Naive thymus-derived CD8-positive, alpha-beta T cell (primary cell): ENCODE measurements around the gene TGIF2. TPM values are rescaled to one million over a fixed set of nuclear protein-coding genes. Genes with fewer than 3 reads are reported as not detected.
"Not testable (repeated sequence)": the region's sequence is repeated elsewhere in the genome, so short reads cannot be mapped to it uniquely, and the experiment has no call there.

ENCODE experiments used
- ATAC-seq, 2 donors: fragments of 150-1000 bp; cut with Tn5 transposase in 1 of 2; sonication (Bioruptor Pico), chemical (Tn5 transposase) in 1 of 2; 1 replicate in 1 of 2; 2 replicates in 1 of 2; pipeline ENCODE4 v1.10.0; 2021; ENCODE audit warnings: mild to moderate bottlenecking in 2 of 2, moderate library complexity in 2 of 2
- POLR2A ChIA-PET: fragments of 350-600 bp; sonication (Branson Sonifier 250); formaldehyde crosslinking; loops from one replicate; lab custom pipeline; 2021; ENCODE audit warnings: antibody characterized with exemption; lab: Charles Lee
- DNase-seq, 10 donors: peaks; one replicate each; pipeline versions ENCODE4 v3.0.0 to v3.0.0-alpha.2; 2020 to 2022
- H3K27ac Mint-ChIP-seq, 10 donors: one replicate each; pipeline ENCODE4 v1.8.0; 2020 to 2022; ENCODE audit warnings: mild to moderate bottlenecking in 10 of 10, mixed read lengths in 10 of 10, moderate library complexity in 4 of 10, inconsistent platforms in 1 of 10
- H3K27me3 Mint-ChIP-seq, 5 donors: one replicate each; pipeline ENCODE4 v1.8.0; 2021 to 2022; ENCODE audit warnings: mixed read lengths in 5 of 5
- H3K36me3 Mint-ChIP-seq, 3 donors: one replicate each; pipeline ENCODE4 v1.8.0; 2020 to 2022; ENCODE audit warnings: mixed read lengths in 3 of 3, mild to moderate bottlenecking in 2 of 3, inconsistent platforms in 1 of 3
- H3K4me1 Mint-ChIP-seq, 4 donors: one replicate each; pipeline ENCODE4 v1.8.0; 2021 to 2022; ENCODE audit warnings: mixed read lengths in 4 of 4
- H3K4me3 Mint-ChIP-seq, 10 donors: one replicate each; pipeline ENCODE4 v1.8.0; 2020 to 2022; ENCODE audit warnings: mild to moderate bottlenecking in 10 of 10, mixed read lengths in 10 of 10, moderate library complexity in 6 of 10, inconsistent platforms in 1 of 10
- H3K9me3 Mint-ChIP-seq, 9 donors: one replicate each; pipeline ENCODE4 v1.8.0; 2020 to 2022; ENCODE audit warnings: mixed read lengths in 9 of 9, mild to moderate bottlenecking in 3 of 9, inconsistent platforms in 1 of 9, moderate library complexity in 1 of 9
- polyA plus RNA-seq, 3 donors: library from polyadenylated mRNA; unstranded; fragments of 300-500 nt; fragmentation: Illumina TruSeq; gene quantifications; one replicate each; pipeline ENCODE4 v1.2.3, GENCODE V29; 2021
- total RNA-seq, 8 experiments: library from RNA in 2 of 8; stranded (reverse) in 2 of 8; gene quantifications; one replicate each; pipeline ENCODE4 v1.2.3 and lab custom pipeline; 2021 to 2026

TGIF2 gene
- total and polyA plus RNA-seq, 5 experiments from 2014 or later: 25.7 to 38.4 (median 36.8) TPM

DNA sequence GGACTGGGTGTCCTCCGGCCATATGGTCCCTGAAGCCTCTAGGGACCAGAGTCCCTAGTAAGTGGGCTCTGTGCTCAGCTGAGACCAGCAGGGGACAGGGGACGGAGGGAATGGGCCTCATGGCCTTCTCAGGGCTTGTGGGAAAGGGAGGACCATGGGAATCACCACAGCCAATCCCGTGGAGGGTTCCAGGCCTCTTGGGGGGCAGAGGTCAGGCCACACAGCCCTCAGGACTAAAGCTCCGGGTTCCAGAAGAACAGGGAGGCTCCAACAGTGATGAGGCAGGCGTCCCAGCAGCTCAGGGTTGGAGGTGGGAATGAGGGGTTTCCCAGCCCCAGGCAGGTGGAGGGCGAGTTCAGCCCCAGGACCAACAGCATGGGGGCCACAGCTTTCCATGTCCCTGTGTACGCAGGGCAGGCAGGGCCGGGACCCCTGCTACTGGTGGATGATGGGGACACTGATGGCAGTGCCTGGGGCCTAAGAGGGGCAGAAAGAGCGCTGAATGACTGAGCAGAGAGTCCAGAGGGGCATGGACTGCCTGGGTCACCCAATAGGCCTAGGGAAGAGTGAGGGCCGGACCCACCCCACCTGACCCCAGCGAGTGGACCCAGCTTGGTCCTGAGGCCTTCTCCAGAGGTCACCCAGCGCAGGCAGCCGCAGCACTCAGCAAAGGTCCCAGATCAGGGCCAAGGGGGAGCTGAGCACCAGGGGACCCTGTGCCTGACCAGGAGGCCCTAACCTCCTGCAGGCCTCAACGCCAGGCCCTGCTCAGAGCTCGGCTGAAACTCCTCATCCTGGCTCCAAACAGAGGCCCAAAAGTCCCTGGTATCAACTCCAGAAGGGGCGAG is 23.2 kb upstream of the TGIF2 start:
- Mint-ChIP-seq H3K36me3 (no peaks in the 10 kb centered on the region), H3K4me1 (peaks cover 0 to 5% (median 2%) of the 10 kb centered on the region in 4 donors), H3K27me3 (no peaks in the 10 kb centered on the region), H3K27ac (peak overlapping the region in 1 of 10 donors; percentile 52), H3K4me3 (no peak overlapping the region), H3K9me3 (no peaks in the 10 kb centered on the region)
- POLR2A ChIA-PET: no interaction called here
- ATAC-seq (no peak), DNase-seq (no peak)

DNA sequence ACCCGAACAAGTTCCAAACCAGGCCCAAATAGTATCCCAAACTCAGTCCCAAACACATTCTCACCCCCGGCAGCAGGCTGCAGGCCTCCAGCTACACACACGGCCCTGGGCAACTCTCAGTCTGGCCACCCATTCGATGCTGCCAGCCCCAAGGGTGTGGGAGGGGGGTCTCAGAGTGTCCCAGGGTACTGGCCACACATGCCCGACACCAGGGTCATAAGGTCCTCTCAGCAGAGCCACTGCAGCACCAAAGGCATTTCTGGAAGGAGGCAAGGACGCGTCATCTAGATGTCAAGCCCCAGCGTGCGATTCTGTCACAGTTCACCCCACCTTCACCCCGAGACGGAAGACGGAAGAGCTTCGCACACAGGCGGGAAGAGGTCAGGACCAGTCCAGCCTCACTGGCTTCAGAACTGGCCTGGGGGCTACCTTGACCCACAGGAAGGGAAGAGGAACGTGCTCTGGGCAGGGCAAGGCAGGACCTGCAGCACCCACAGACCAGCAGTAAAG is 22.6 kb upstream of the TGIF2 start:
- Mint-ChIP-seq H3K4me1 (peaks cover 0 to 8% (median 5%) of the 10 kb centered on the region in 4 donors), H3K4me3 (no peak overlapping the region), H3K27me3 (no peaks in the 10 kb centered on the region), H3K9me3 (no peaks in the 10 kb centered on the region), H3K36me3 (no peaks in the 10 kb centered on the region), H3K27ac (peak overlapping the region in 1 of 10 donors; percentile 81)
- ATAC-seq (no peak), DNase-seq (no peak)
- POLR2A ChIA-PET: interaction anchor here (0.7 kb wide), 1 partner anchor 31 kb away, joined by 3 read pairs; no protein-coding TSS in a partner anchor

DNA sequence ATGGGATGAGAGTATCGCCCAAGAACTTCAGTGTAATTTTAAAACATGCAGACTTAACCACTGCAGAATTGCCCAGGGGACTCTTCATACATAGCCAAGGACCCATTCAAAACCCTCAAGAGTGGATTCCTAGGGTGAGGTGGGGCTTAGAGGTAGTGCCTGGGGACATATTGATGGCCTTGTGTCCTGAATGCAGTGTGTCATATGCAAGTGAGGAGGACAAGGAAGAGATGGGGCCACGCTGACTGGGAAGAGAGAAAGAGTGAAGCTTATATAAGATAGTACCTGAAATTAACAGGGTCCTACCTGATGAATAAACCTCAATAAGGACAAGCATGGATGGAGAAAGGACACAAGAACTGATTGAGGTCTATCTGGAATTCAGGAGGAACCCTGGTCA is 18.1 kb upstream of the TGIF2 start:
- Mint-ChIP-seq H3K9me3 (no peaks in the 10 kb centered on the region), H3K4me1 (peaks cover 0 to 14% (median 9%) of the 10 kb centered on the region in 4 donors), H3K27me3 (no peaks in the 10 kb centered on the region), H3K4me3 (no peak overlapping the region), H3K36me3 (no peaks in the 10 kb centered on the region), H3K27ac (peak overlapping the region in 2 of 10 donors; percentile 4 to 77)
- DNase-seq (no peak), ATAC-seq (no peak)
- POLR2A ChIA-PET: interaction anchor here (0.7 kb wide), 1 partner anchor 40 kb away, joined by 3 read pairs; no protein-coding TSS in a partner anchor

DNA sequence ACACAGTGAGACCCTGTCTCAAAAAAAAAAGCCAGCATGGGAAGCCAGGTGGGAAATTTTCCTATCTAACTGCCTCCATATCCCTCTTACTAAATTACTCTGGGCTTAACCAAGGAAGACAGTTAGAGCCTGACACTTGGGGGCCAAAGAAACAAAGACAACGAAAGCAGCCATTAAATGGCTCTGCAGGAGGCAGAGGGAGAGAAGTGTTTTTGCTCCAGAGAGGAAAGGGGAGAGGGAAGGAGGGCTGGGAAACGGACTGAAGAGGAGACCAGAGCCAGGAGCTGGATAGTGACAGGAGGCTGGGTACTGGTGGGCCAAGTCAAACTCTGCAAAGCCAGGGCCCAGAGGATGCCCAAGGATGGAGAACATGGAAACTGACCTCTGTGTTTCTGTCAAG is 10.7 kb upstream of the TGIF2 start:
- H3K36me3 Mint-ChIP-seq: peaks cover 0 to 12% (median 7%) of the 10 kb centered on the region in 3 donors

DNA sequence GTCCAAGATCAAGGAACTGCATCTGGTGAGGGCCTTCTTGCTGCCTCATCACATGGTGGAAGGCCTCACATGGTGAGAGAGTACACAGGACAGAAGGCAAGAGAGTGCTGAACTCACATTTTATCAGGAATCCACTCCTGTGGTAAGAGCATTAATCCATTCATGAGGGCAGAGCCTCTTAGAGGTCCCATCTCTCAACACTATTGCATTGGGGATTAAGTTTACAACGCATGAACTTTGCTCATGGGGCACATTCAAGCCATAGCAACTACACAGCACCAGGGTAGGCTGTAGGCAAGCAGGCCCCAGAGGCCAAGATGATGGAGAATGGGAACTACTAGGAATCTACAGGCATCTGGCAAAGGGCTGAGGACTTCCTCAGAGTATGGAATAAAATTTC is 10.0 kb upstream of the TGIF2 start:
- peaks cover 0 to 12% (median 7%) of the 10 kb centered on the region in 3 donors for H3K36me3 Mint-ChIP-seq
- DNase-seq: no peak
- no peak overlapping the region for H3K4me3 Mint-ChIP-seq
- ATAC-seq: no peak
- H3K27ac Mint-ChIP-seq: peak overlapping the region in 3 of 10 donors; percentile 30 to 49 (median 32)
- peaks cover 0 to 11% (median 2%) of the 10 kb centered on the region in 9 donors for H3K9me3 Mint-ChIP-seq
- POLR2A ChIA-PET: no interaction called here
- peaks cover 2 to 19% (median 10%) of the 10 kb centered on the region in 4 donors for H3K4me1 Mint-ChIP-seq
- H3K27me3 Mint-ChIP-seq: no peaks in the 10 kb centered on the region

More for the DNA sequence above, 10.7 kb upstream of the TGIF2 start:
- Mint-ChIP-seq H3K9me3 (peaks cover 0 to 11% (median 2%) of the 10 kb centered on the region in 9 donors), H3K4me3 (peak overlapping the region in 1 of 10 donors; percentile 38), H3K27ac (peak overlapping the region in 3 of 10 donors; percentile 25 to 80 (median 57)), H3K4me1 (peaks cover 2 to 19% (median 10%) of the 10 kb centered on the region in 4 donors), H3K27me3 (no peaks in the 10 kb centered on the region)
- ATAC-seq (no peak), DNase-seq (peak in 1 of 10 donors; percentile 46)
- POLR2A ChIA-PET: interaction anchor here (0.6 to 1.1 kb wide), 3 partner anchors 8 to 190 kb away, joined by 3 to 8 read pairs (median 4); no protein-coding TSS in a partner anchor

DNA sequence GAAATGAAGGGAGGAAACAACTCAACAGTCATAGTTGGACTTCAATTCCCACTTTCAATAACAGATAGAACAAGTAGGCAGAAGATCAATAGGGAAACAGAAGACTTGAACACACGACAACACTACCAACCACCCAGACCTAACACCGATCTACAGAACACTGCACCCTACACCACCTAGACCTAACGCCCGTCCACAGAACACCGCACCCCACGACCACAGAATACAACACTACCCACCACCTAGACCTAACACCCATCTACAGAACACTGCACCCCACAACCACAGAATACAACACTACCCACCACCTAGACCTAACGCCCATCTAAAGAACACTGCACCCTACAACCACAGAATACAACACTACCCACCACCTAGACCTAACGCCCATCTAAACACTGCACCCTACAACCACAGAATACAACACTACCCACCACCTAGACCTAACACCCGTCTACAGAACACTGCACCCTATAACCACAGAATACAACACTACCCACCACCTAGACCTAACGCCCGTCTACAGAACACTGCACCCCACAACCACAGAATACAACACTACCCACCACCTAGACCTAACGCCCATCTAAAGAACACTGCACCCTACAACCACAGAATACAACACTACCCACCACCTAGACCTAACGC is 9.2 kb upstream of the TGIF2 start:
- POLR2A ChIA-PET, ATAC-seq, H3K27me3 Mint-ChIP-seq: not testable (repeated sequence)
- Mint-ChIP-seq H3K9me3 (peaks cover 0 to 11% (median 2%) of the 10 kb centered on the region in 9 donors), H3K4me1 (peaks cover 2 to 19% (median 10%) of the 10 kb centered on the region in 4 donors), H3K36me3 (peaks cover 0 to 12% (median 7%) of the 10 kb centered on the region in 3 donors), H3K27ac (peak overlapping the region in 6 of 10 donors; percentile 25 to 82 (median 65)), H3K4me3 (peak overlapping the region in 2 of 10 donors; percentile 15 to 28)
- DNase-seq: peak in 1 of 10 donors; percentile 44

DNA sequence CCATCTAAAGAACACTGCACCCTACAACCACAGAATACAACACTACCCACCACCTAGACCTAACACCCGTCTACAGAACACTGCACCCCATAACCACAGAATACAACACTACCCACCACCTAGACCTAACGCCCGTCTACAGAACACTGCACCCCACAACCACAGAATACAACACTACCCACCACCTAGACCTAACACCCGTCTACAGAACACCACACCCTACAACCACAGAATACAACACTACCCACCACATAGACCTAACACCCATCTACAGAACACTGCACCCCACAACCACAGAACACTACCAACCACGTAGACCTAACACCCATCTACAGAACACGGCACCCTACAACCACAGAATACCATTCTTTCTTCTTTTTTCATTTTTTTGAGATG is 8.7 kb upstream of the TGIF2 start:
- ATAC-seq, POLR2A ChIA-PET, DNase-seq, H3K27me3 Mint-ChIP-seq: not testable (repeated sequence)
- H3K9me3 Mint-ChIP-seq: peaks cover 0 to 11% (median 2%) of the 10 kb centered on the region in 9 donors
- peak overlapping the region in 5 of 10 donors; percentile 0 to 75 (median 37) for H3K27ac Mint-ChIP-seq
- H3K36me3 Mint-ChIP-seq: peaks cover 0 to 12% (median 7%) of the 10 kb centered on the region in 3 donors
- H3K4me1 Mint-ChIP-seq: peaks cover 5 to 19% (median 10%) of the 10 kb centered on the region in 4 donors
- H3K4me3 Mint-ChIP-seq: peak overlapping the region in 2 of 10 donors; percentile 26 to 73

DNA sequence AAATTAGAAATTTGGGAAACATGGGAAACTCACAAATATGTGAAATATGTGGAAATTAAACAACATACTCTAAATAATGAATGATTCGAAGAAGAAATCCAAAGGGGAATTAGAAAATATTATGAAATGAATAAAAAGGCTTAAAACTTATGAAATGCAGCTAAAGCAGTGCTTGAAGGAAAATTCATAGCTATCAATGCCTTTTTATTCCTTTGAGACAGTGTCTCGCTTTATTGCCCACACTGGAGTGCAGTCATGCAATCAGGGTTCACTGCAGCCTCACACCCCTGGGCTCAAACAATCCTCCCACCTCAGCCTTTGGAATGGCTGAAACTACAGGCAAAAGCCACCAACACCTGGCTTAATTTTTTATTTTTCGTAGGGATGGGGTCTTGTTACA is 7.9 kb upstream of the TGIF2 start:
- ATAC-seq (no peak), DNase-seq (no peak)
- Mint-ChIP-seq H3K36me3 (peaks cover 0 to 12% (median 7%) of the 10 kb centered on the region in 3 donors), H3K27ac (peak overlapping the region in 1 of 10 donors; percentile 75), H3K4me1 (peaks cover 8 to 19% (median 11%) of the 10 kb centered on the region in 4 donors), H3K27me3 (no peaks in the 10 kb centered on the region), H3K9me3 (peaks cover 0 to 11% (median 2%) of the 10 kb centered on the region in 9 donors), H3K4me3 (no peak overlapping the region)
- POLR2A ChIA-PET: interaction anchor here (18.2 kb wide), 1 partner anchor 29 kb away, joined by 448 read pairs; the partner anchor contains the start of gene RAB5IF

DNA sequence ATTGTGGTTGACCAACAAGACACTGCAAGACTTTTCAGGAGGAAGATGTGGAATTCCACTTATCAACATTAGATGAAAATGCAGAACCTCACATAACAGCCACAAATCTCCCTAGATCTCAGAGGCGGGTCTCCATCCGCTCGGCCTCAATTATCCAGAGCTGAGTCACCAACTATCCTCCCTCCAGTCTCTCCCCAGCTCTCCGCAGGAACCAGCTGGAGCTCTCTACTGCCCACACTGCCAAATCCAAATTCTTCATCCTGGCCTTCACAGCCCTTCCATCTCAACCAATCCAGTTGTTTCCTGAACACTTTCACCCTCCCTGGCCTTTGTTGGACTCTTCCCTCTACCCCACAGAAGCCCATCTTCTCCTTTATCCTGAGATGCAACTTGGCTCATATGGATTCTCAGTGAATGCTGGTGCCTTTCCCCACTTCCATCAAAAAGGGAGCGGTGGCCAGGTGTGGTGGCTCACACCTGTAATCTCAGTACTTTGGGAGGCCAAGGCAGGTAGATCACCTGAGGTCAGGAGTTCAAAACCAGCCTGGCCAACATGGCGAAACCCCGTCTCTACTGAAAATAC is 3.5 kb upstream of the TGIF2 start:
- DNase-seq: no peak
- Mint-ChIP-seq H3K4me1 (peaks cover 15 to 30% (median 23%) of the 10 kb centered on the region in 4 donors), H3K9me3 (peaks cover 0 to 8% (median 0%) of the 10 kb centered on the region in 9 donors), H3K4me3 (peak overlapping the region in 1 of 10 donors; percentile 29), H3K27ac (peak overlapping the region in 9 of 10 donors; percentile 48 to 98 (median 76)), H3K36me3 (peaks cover 0 to 7% (median 3%) of the 10 kb centered on the region in 3 donors), H3K27me3 (no peaks in the 10 kb centered on the region)
- POLR2A ChIA-PET: interaction anchor here (18.2 kb wide), 1 partner anchor 25 kb away, joined by 448 read pairs; the partner anchor contains the start of gene RAB5IF
- no peak for ATAC-seq

DNA sequence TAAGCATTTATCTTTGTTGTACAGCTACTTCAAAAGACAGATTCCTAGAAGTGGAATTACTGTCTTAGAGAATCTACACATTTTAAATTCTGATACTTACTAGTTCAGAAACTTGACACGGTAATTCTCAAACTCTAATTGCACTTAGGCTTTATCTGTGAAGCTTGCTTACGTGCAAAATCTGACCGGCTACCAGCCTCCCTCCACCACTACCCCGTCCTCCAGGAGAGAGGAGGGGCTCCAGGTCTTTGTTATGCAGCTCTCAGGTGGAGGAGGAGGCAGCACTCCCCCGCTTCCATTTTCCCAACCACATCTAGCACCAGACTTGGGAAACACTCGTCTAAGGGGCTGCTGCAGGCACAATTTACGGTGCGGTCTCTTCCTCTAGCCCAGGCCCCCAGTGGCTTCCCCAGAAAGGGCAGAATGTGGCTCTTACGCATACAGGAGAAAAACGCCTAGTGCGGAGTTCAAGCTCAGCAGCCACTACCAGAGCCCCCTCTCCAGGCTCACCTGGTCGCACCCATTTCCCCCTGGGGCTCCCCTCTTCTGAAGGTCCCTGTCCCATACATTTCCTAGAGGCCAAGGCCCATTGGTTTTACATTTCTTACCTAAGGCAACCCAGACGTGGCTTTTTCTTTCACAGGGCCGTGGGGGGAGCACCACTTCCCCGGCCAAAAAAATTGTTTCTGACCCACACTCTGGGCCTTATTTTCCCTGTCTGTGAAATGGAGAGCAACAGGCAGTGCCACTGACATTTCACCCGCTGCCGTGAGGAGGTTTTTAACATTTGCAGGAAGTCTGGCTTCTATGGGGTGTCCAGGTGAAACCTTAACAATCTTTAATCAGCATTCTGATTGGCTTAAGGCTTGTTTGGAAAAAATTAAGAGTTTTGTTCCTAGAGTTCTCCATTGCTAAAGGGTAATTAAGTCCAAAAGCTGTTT is 1.6 kb upstream of the TGIF2 start:
- DNase-seq (peak in 5 of 10 donors; percentile 13 to 43 (median 23)), ATAC-seq (no peak)
- H3K9me3 Mint-ChIP-seq: peaks cover 0 to 1% (median 0%) of the 10 kb centered on the region in 9 donors
- H3K36me3 Mint-ChIP-seq: peaks cover 0 to 3% (median under 1%) of the 10 kb centered on the region in 3 donors
- peaks cover 25 to 46% (median 39%) of the 10 kb centered on the region in 4 donors for H3K4me1 Mint-ChIP-seq
- POLR2A ChIA-PET: interaction anchor here (0.7 to 18.2 kb wide), 8 partner anchors 10 to 109 kb away, joined by 3 to 448 read pairs (median 6); partner anchors contain the start of genes RAB5IF and SLA2
- H3K27ac Mint-ChIP-seq: peak overlapping the region; percentile 98 to 100 (median 99)
- H3K27me3 Mint-ChIP-seq: no peaks in the 10 kb centered on the region
- peak overlapping the region; percentile 85 to 98 (median 95) for H3K4me3 Mint-ChIP-seq
